NCI-H1105 (cell line): ENCODE data around the gene RPL27A.
A peak's percentile ranks its signal among the peaks of the same experiment; 100 is the strongest.
"Not testable (repeated sequence)": the region's sequence is repeated elsewhere in the genome, so short reads cannot be mapped to it uniquely, and the experiment has no call there.

Experiments
- DNase-seq: peaks from one replicate; lab custom pipeline; 2025; lab: John Stamatoyannopoulos, UW

Gene RPL27A

GRCh38 chr11:8682303-8683114 lies at the start of gene RPL27A, which contains the start of gene TRIM66:
TSS of gene RPL27A (plus strand) at chr11:8682792. CDS start at chr11:8682814, 22 bp downstream.
TSS of gene TRIM66 (minus strand) at chr11:8682665. CDS start at chr11:8672274, 10,391 bp downstream.
- DNase-seq: peak; percentile 97

- DNase-seq: no peak
Observed at GRCh38 chr11:8634498-8634897, 48.1 kb upstream of the RPL27A start.

- DNase-seq: no peak
Observed at GRCh38 chr11:8636127-8636526, 46.5 kb upstream of the RPL27A start.

- no peak for DNase-seq
Observed at GRCh38 chr11:8638300-8638699, 44.3 kb upstream of the RPL27A start.

- DNase-seq: no peak
Observed at GRCh38 chr11:8639655-8640054, 42.9 kb upstream of the RPL27A start.

- no peak for DNase-seq
Observed at GRCh38 chr11:8640267-8640906, 42.2 kb upstream of the RPL27A start.

- DNase-seq: no peak
Observed at GRCh38 chr11:8641332-8641731, 41.3 kb upstream of the RPL27A start.

- no peak for DNase-seq
Observed at GRCh38 chr11:8642196-8642841, 40.3 kb upstream of the RPL27A start.

GRCh38 chr11:8646873-8647272 lies 35.7 kb upstream of the RPL27A start:
- DNase-seq: no peak

GRCh38 chr11:8649361-8649760 lies 33.2 kb upstream of the RPL27A start:
- DNase-seq: no peak

GRCh38 chr11:8650401-8650990 lies 32.1 kb upstream of the RPL27A start:
- DNase-seq: no peak

- no peak for DNase-seq
Observed at GRCh38 chr11:8652140-8652539, 30.5 kb upstream of the RPL27A start.

GRCh38 chr11:8654503-8654902 lies 28.1 kb upstream of the RPL27A start:
- DNase-seq: no peak

GRCh38 chr11:8656291-8656690 lies 26.3 kb upstream of the RPL27A start:
- no peak for DNase-seq

GRCh38 chr11:8658321-8659057 lies 24.1 kb upstream of the RPL27A start:
- peak; percentile 16 for DNase-seq

GRCh38 chr11:8661001-8661795 lies 21.4 kb upstream of the RPL27A start:
- no peak for DNase-seq

GRCh38 chr11:8665222-8665621 lies 17.4 kb upstream of the RPL27A start:
- DNase-seq: no peak

GRCh38 chr11:8670081-8670480 lies 12.5 kb upstream of the RPL27A start:
- DNase-seq: not testable (repeated sequence)

GRCh38 chr11:8671193-8671612 lies 11.4 kb upstream of the RPL27A start:
- DNase-seq: peak; percentile 6

GRCh38 chr11:8671651-8672062 lies 10.9 kb upstream of the RPL27A start:
- peak; percentile 73 for DNase-seq

GRCh38 chr11:8672346-8672745 lies 10.2 kb upstream of the RPL27A start:
- DNase-seq: no peak
